AG20443 (cell line): ENCODE measurements around the gene CPNE4.

ENCODE experiments used
- DNase-seq: peaks from one replicate; pipeline ENCODE4 v3.0.0; 2012; ENCODE audit warnings: low spot score, mixed read lengths

CPNE4 gene

GRCh38 chr3:131880948-131881347 lies 153.9 kb downstream of the CPNE4 start:
- no peak for DNase-seq

- no peak for DNase-seq
Observed at GRCh38 chr3:131868203-131868602, 166.6 kb downstream of the CPNE4 start.

GRCh38 chr3:131856171-131856570 lies 178.6 kb downstream of the CPNE4 start:
- DNase-seq: no peak

GRCh38 chr3:131850223-131850622 lies 184.6 kb downstream of the CPNE4 start:
- no peak for DNase-seq

GRCh38 chr3:131849616-131850015 lies 185.2 kb downstream of the CPNE4 start:
- no peak for DNase-seq

- DNase-seq: no peak
Observed at GRCh38 chr3:131847966-131848510, 186.8 kb downstream of the CPNE4 start.

GRCh38 chr3:131846296-131846924 lies 188.4 kb downstream of the CPNE4 start:
- no peak for DNase-seq

- no peak for DNase-seq
Observed at GRCh38 chr3:131843174-131843573, 191.6 kb downstream of the CPNE4 start.

- DNase-seq: no peak
Observed at GRCh38 chr3:131840156-131840797, 194.5 kb downstream of the CPNE4 start.

GRCh38 chr3:131835906-131836305 lies 198.9 kb downstream of the CPNE4 start:
- DNase-seq: no peak

- DNase-seq: no peak
Observed at GRCh38 chr3:131831608-131832007, 203.2 kb downstream of the CPNE4 start.

- no peak for DNase-seq
Observed at GRCh38 chr3:131821191-131821762, 213.5 kb downstream of the CPNE4 start.

GRCh38 chr3:131819381-131820055 lies 215.3 kb downstream of the CPNE4 start:
- DNase-seq: no peak

- DNase-seq: no peak
Observed at GRCh38 chr3:131812433-131812832, 222.4 kb downstream of the CPNE4 start.

GRCh38 chr3:131811481-131811880 lies 223.3 kb downstream of the CPNE4 start:
- DNase-seq: no peak

GRCh38 chr3:131807822-131808221 lies 227.0 kb downstream of the CPNE4 start:
- DNase-seq: no peak

- no peak for DNase-seq
Observed at GRCh38 chr3:131806736-131807135, 228.1 kb downstream of the CPNE4 start.

- DNase-seq: no peak
Observed at GRCh38 chr3:131804565-131805133, 230.2 kb downstream of the CPNE4 start.

- no peak for DNase-seq
Observed at GRCh38 chr3:131803113-131803512, 231.7 kb downstream of the CPNE4 start.

- no peak for DNase-seq
Observed at GRCh38 chr3:131802029-131802428, 232.8 kb downstream of the CPNE4 start.

GRCh38 chr3:131801566-131801965 lies 233.2 kb downstream of the CPNE4 start:
- no peak for DNase-seq

GRCh38 chr3:131797776-131798175 lies 237.0 kb downstream of the CPNE4 start:
- DNase-seq: no peak
